TTC549 (cell line): ENCODE measurements around the gene PLCD1.

Experiments
- FAIRE-seq: peaks from 2 replicates; lab custom pipeline; 2012; peaks lifted over from hg19 to GRCh38; lab: Jason Lieb, UNC

Gene PLCD1

GRCh38 chr3:37964146-37964545 lies 65.3 kb downstream of the PLCD1 start:
- no peak for FAIRE-seq

GRCh38 chr3:37963635-37964034 lies 65.8 kb downstream of the PLCD1 start:
- no peak for FAIRE-seq

GRCh38 chr3:37963016-37963415 lies 66.4 kb downstream of the PLCD1 start:
- no peak for FAIRE-seq

- FAIRE-seq, result no peak
Measured at GRCh38 chr3:37961622-37962431, 67.6 kb downstream of the PLCD1 start.

- no peak for FAIRE-seq
Measured at GRCh38 chr3:37957539-37957936, 71.9 kb downstream of the PLCD1 start.
